ENCODE measurements around the gene DERL2.
A peak's percentile ranks its signal among the peaks of the same experiment; 100 is the strongest.

Gene DERL2

DNA sequence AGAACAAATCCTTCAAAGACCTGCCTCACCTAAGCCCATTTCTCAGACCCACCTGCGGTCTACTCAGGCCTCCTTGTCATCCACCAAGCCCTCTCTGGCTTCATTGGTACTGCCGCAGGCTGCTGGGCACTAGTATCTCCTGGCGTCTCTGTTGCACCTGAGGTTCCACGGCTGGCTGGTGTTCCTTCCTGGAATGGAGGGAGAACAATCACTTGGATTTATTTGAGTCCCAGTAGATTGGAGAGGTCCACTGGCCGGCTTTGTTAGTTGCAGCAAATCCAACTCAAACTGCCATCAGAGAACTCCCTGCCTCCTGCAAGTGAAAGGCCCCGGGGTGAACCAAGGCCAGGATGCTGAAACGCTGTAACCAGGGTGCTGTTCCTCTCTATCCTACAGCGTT lies 15.7 kb upstream of the DERL2 start:
- DNase-seq, result peak in 1 of 51 donors; percentile 6

DNA sequence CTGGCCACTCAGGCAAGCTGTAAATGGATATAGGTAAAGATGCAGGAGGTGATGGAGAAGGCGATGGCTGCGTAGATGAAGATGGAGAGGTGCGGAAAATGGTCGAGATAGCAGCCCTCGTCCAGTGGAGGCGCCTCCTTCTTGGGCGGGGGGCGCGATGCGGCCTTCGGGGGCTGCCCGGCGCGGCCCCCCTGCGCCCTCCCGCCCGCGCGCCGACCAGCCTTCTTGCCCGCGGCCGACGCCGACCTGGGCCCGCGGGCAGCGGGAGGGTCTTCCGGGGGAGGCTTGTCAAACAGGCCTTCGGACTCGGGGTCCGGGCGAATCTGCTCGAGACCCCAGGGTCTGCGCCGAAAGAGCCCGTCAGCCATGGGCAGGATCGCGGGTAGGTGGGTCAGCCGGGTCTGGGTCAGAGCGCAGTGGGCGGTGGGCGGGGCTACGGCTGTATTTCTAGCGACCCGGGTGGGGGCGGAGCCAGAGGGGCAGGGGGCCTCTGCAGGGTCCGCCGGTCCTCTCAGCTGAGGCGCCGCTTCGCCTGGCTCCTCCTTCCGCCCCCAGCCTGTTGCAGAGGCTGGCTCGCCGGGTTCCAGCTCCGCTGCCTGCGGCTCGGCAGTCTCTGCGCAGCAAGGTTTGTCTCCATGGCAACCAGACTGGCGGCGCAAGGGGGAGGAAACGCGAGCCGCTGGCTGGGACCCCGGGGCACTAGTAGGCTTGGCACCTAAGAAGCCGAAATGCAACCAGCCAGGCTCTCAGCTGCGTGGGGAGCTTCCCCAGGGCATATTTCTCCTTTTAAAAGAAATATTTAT lies 14.8 kb upstream of the DERL2 start:
- peak; percentile 14 to 96 (median 85) for DNase-seq

DNA sequence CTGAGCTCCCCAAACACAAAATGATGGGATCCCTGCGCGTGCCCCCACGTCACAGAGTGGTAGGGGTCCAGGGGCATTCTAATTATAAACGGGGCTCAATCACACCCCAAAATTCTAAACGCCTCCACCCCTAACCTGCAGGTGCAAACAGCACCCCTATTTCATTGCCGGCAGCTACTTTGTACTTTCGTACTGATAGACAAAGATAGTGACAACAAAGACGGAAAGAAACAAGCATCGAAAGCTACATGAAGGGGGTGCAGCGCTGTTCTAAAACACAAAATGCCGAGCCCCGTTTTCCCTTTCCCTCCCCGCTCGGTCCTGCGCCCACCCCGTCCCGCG lies 14.2 kb upstream of the DERL2 start:
- DNase-seq, result peak in 3 of 51 donors; percentile 41 to 52 (median 48)

GRCh38 chr17:5499476-5500231 lies 13.7 kb upstream of the DERL2 start:
- peak in 34 of 51 donors; percentile 6 to 58 (median 33) for DNase-seq

DNA sequence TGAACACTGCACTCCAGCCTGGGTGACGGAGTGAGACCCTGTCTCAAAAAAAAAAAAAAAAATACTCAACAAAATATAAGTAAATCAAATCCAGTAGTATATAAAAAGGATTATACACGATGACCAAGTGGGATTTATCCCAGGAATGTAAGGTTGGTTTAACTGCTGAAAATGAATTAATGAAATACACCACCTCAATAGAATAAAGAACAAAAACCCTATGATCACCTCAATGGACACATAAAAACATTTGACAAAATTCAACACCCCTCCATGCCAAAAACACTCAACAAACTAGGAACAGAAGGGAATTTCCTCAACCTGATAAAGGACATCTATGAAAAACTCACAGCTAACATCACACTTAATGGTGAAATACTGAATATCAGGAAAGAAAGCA lies 7.0 kb upstream of the DERL2 start:
- DNase-seq, result no peak

- DNase-seq, result no peak
Observed at GRCh38 chr17:5488752-5489151, 2.8 kb upstream of the DERL2 start.

- peak; percentile 72 to 99 (median 97) for DNase-seq
Observed at GRCh38 chr17:5486206-5487124, 487 bp upstream of the DERL2 start, which contains the start of gene MIS12. Gene MIS12 (plus strand): TSS chr17:5486566. CDS start chr17:5488863, 2,297 bp downstream.

DNA sequence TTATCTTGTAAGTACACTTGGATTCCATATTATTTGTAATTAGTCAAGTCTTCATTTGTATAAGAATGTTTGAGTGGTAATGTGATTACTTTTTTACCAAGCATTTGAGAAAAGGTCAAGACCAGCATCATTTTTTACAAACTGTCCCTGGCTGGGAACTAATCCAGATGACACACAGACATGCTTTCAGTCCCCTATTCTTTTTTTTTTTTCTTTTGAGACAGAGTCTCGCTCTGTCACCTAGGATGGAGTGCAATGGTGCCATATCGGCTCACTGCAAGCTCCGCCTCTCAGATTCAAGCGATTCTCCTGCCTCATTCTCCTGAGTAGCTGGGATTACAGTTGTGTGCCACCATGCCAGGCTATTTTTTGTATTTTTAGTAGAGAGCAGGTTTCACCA lies 4.5 kb downstream of the DERL2 start:
- DNase-seq, result no peak

GRCh38 chr17:5480962-5481361 lies 5.0 kb downstream of the DERL2 start:
- no peak for DNase-seq

DNA sequence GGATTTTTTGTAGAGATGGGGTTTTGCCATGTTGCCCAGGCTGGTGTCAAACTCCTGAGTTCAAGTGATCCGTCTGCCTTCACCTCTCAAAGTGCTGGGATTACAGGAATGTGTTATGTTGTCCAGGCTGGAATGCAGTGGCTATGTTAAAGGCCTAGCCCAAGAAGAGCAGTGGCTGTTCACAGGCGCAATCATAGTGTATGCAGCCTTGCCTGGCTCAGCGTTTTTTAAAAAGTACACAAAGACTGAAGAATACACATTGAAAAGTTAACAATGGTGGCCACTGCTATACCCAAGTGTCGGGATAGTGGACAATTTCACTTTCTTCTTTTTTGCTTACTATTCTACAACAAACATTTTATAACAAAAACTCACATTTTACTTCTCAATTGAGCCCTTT lies 7.0 kb downstream of the DERL2 start:
- no peak for DNase-seq

DNA sequence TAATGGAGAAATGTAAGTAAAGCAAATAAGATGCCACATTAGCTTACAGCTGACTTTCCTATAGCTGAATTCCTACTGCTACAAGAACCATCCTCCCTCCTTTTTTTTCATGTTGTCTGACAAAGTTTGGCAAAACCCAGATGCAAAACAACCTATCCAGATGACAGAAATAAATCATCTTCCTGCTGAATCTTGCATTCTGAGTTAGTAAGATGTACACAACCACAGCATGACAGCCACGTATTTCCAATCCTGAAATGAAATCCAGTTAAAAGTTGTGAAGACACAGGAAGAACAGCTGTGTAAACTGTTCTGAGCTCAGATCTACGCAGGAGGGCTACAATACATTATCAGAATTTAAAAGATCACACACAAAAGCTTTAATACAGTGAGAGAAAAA lies 12.1 kb downstream of the DERL2 start:
- no peak for DNase-seq

GRCh38 chr17:5472511-5472910 lies 13.5 kb downstream of the DERL2 start:
- DNase-seq, result no peak

DNA sequence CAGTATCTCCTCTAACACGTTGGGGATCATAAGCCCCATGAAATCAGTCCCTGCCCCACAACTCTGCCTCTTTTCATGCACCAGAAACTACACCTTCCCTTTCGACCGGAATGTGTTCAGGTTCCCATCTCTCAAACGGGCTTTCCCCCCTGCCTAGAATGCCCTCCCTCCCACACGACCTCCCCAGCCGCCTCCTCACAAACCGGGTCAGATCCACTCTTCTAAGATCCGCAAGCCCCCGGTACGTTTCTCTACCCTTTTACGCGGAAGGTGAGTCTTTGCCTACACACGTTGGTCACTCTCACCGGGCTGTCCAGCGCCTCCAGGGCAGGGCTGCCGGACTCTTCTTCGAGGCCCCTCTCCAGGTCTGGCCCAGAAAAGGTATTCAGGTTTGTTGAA lies 17.9 kb downstream of the DERL2 start:
- DNase-seq, result peak in 4 of 51 donors; percentile 13 to 56 (median 33)

GRCh38 chr17:5467416-5467815 lies 18.6 kb downstream of the DERL2 start:
- no peak for DNase-seq

- DNase-seq, result no peak
Observed at GRCh38 chr17:5466295-5466694, 19.7 kb downstream of the DERL2 start.

DNA sequence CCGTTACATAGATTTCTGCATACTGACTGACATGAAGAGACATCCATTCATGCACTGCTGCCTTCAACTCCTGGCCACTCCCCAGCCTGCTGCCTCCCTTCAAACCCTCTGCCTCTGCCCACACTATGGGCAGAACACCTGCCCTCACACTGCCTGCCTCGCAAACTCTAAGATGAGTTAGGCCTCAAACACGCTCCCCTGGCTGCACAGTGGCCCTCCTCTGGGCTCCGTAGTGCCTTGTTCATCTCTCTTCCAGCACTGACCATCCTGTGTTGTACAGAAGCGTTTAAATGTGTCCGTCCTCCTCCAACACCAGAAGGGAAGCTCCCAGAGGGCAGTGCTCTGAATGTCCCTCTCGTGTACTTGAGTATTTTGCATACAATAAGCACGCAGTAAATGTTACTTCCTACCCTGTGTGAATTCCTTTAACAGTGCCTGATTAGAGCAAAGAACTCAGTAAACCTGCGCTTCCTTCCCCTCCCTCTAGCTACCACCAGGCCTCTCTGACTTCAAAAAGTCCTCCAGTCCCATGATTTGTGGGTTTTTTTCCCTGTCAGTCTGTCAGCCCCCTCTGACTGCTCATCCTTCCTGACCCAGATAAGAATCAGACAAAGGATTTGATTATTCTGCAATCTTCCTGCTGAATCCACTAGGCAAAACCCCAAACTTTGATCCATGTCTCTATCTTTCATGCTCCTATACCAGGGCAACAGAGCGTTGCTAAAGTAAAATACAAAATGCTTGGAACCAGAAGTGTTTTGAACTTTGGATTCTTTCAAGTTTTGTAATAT lies 21.1 kb downstream of the DERL2 start:
- no peak for DNase-seq

- DNase-seq, result peak in 43 of 51 donors; percentile 2 to 94 (median 67)
Observed at GRCh38 chr17:5446786-5447185, 39.2 kb downstream of the DERL2 start.

DNA sequence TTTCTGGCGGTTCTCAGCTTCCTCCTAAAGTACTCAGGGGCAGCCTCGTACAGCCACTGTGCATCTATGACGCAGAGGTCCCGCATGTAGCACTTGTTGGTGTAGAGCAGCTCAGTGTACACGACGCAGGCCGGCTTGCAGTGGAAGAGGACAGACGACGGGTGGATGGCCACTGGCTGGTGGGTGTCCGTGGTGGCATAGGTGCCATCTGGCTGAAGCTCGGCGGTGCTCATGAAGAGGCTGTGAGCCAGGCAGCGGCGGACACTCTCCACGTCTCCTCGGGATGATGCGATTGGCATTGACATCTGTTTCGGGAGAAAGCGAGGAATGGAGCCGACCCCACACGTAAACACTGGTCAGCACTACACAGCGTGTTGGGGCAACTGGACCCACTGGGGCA lies 41.8 kb downstream of the DERL2 start:
- DNase-seq, result no peak

DNA sequence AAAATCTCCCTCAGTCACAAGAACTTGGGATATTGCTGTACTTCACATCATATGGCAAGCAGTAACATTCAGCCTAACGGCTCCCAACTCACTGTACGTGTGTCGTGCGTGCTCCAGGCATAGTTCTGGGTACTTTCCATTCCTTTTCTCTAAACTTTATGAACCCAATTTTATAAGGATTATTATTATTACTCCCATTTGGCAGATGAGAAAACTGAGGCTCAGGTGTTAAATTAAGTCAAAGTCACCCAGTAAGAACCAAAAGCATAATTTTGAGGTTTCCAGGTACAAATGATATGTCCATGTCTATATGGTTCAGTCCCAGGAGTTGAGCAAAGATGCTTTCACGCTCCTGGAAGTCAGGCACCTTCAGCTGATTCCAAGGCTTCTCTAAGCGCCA lies 42.2 kb downstream of the DERL2 start:
- no peak for DNase-seq

- DNase-seq, result no peak
Observed at GRCh38 chr17:5439446-5439764, 46.6 kb downstream of the DERL2 start.
